Calu3 (cell line): ENCODE measurements around the gene MAP3K20. TPM values are rescaled to one million over a fixed set of nuclear protein-coding genes. Genes with fewer than 3 reads are reported as not detected.

Experiments used
- BruUV-seq: library from RNA; stranded (reverse); fragments of 400-500 nt; replicated peaks from 2 replicates; lab custom pipeline; 2021; lab: Mats Ljungman, UMichigan
- CTCF ChIA-PET: fragments of 300-600 bp; sonication (Branson Sonifier 250); formaldehyde crosslinking; loops from one replicate; lab custom pipeline; 2022; ENCODE audit warnings: antibody characterized with exemption; lab: Charles Lee
- DNase-seq: peaks from one replicate; pipeline ENCODE4 v3.0.0; 2022
- H3K27ac Mint-ChIP-seq: one replicate; pipeline ENCODE4 v1.8.0; 2022; ENCODE audit warnings: mixed read lengths; ENCODE audit not compliant: unreplicated experiment
- H3K27me3 Mint-ChIP-seq: one replicate; pipeline ENCODE4 v1.8.0; 2022; ENCODE audit warnings: mixed read lengths; ENCODE audit not compliant: unreplicated experiment
- H3K36me3 Mint-ChIP-seq: one replicate; pipeline ENCODE4 v1.8.0; 2022; ENCODE audit warnings: mild to moderate bottlenecking, moderate library complexity, mixed read lengths; ENCODE audit not compliant: insufficient read depth, unreplicated experiment
- H3K4me1 Mint-ChIP-seq: one replicate; pipeline ENCODE4 v1.8.0; 2022; ENCODE audit warnings: mild to moderate bottlenecking, low read depth, mixed read lengths; ENCODE audit not compliant: unreplicated experiment
- H3K4me3 Mint-ChIP-seq: one replicate; pipeline ENCODE4 v1.8.0; 2022; ENCODE audit warnings: mild to moderate bottlenecking, low read depth, moderate library complexity, mixed read lengths; ENCODE audit not compliant: unreplicated experiment
- H3K9me3 Mint-ChIP-seq: one replicate; pipeline ENCODE4 v1.8.0; 2022; ENCODE audit warnings: low read depth, mixed read lengths; ENCODE audit not compliant: unreplicated experiment
- intact Hi-C: fragments of 100-400 bp; cut with micrococcal nuclease; formaldehyde crosslinking; loops from one replicate; pipeline ENCODE4 v1.10.0; 2022; ENCODE audit not compliant: unreplicated experiment
- total RNA-seq: library from RNA; stranded (reverse); gene quantifications from 2 replicates; pipeline ENCODE4 v1.2.3, GENCODE V29; 2022
- TF ChIP-seq, protein P1 (sequence below): fragments of 200-600 bp; IDR thresholded peaks from one replicate; pipeline ENCODE4 v1.8.0; 2022; ENCODE audit warnings: antibody characterized with exemption; ENCODE audit not compliant: unreplicated experiment

MAP3K20 gene
- total RNA-seq, 1 experiment from 2014 or later: 37.0 TPM

DNA sequence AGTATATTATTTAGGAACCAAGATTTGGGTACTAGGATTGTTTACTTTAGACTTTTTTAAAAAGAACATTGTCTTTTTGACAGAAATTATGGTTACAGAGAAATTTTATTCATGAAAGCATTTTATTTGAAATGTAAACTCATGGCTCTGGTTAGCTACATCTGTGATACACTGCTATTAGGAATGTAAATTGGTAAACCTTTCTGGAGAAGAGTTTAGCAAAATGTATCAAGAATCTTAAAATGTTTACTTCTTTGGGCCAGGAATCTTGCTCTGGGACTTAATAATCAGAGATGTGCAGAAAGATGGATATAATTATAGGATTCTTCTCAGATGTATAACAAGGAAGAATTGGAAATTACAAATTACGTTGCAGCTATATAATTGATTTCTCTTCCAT is 19.7 kb downstream of the MAP3K20 start:
- Mint-ChIP-seq H3K4me3 (no peak overlapping the region), H3K27me3 (no peaks in the 10 kb centered on the region), H3K9me3 (no peaks in the 10 kb centered on the region), H3K27ac (no peak overlapping the region), H3K4me1 (peaks cover 19% of the 10 kb centered on the region), H3K36me3 (peaks cover 12% of the 10 kb centered on the region)
- DNase-seq: no peak
- BruUV-seq: no TSS peak
- intact Hi-C loops: no loop called here
- TF ChIP-seq, protein P1, sequence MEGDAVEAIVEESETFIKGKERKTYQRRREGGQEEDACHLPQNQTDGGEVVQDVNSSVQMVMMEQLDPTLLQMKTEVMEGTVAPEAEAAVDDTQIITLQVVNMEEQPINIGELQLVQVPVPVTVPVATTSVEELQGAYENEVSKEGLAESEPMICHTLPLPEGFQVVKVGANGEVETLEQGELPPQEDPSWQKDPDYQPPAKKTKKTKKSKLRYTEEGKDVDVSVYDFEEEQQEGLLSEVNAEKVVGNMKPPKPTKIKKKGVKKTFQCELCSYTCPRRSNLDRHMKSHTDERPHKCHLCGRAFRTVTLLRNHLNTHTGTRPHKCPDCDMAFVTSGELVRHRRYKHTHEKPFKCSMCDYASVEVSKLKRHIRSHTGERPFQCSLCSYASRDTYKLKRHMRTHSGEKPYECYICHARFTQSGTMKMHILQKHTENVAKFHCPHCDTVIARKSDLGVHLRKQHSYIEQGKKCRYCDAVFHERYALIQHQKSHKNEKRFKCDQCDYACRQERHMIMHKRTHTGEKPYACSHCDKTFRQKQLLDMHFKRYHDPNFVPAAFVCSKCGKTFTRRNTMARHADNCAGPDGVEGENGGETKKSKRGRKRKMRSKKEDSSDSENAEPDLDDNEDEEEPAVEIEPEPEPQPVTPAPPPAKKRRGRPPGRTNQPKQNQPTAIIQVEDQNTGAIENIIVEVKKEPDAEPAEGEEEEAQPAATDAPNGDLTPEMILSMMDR: no peak
- CTCF ChIA-PET: no interaction called here

DNA sequence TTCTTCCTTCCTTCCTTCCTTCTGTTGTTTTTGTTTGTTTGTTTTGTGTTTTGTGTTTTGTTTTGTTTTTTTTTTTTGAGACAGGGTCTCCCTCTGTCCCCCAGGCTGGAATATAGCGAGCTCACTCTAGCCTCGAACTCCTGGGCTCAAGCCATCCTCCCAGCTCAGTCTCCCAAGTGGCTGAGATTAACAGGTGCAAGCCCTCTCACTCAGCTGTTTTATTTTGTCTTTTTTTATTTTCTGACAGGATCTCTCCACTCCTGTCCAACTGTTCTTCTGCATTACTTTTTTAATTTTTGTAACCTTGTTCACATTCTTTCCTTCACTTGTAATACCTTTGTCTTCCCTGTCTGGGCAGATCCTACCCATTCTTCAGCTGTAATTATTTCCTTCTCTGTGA is 23.6 kb downstream of the MAP3K20 start:
- Mint-ChIP-seq H3K36me3 (peaks cover 4% of the 10 kb centered on the region), H3K27me3 (no peaks in the 10 kb centered on the region), H3K4me3 (no peak overlapping the region), H3K9me3 (no peaks in the 10 kb centered on the region), H3K27ac (peak overlapping the region; percentile 8), H3K4me1 (peaks cover 12% of the 10 kb centered on the region)
- BruUV-seq: no TSS peak
- DNase-seq: no peak
- CTCF ChIA-PET: interaction anchor here (0.6 kb wide), 1 partner anchor 1176 kb away, joined by 3 read pairs; no protein-coding TSS in a partner anchor
- TF ChIP-seq, protein P1: no peak
- intact Hi-C loops: no loop called here

DNA sequence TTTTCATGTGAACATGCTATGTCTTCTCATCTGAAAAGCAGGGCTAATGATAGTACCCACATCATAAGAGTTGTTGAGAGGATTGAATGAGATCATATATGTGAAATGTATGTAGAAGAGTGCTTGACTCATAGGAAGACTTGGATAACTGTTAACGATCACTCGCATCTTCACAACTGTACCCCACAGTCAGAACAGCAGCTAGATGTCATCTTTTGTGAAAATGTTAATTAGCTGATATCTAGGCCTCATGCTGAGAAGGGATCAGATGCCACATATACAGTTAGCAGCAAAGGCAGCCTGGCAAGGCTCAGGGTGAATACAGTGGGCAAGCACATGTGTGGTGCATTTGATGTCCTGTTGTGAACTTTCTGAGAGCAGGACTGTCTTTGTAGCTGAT is 24.2 kb downstream of the MAP3K20 start:
- TF ChIP-seq, protein P1: no peak
- Mint-ChIP-seq H3K27me3 (no peaks in the 10 kb centered on the region), H3K27ac (peak overlapping the region; percentile 8), H3K4me3 (no peak overlapping the region), H3K36me3 (no peaks in the 10 kb centered on the region), H3K4me1 (peaks cover 12% of the 10 kb centered on the region), H3K9me3 (no peaks in the 10 kb centered on the region)
- no TSS peak for BruUV-seq
- CTCF ChIA-PET: interaction anchor here (0.6 kb wide), 1 partner anchor 1176 kb away, joined by 3 read pairs; no protein-coding TSS in a partner anchor
- no peak for DNase-seq
- intact Hi-C loops: no loop called here

DNA sequence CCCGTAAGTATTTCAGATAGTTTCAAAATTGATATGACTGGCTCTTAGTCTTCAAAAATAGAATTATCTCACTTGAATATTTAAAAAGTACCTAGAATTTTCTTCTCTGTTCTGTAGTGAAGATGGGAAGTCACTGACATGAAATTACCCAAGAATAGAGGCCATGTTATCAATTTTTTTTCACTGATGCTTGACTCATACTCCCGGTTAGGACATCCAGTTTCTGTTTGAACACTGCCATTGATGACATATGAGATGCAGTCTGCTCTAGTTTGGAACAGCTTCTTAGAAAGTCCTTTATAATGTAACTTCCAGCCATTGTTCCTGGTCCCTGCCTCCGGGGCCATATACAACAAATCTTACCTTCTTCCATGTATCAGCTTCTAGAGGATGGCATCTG is 26.0 kb downstream of the MAP3K20 start:
- CTCF ChIA-PET: no interaction called here
- H3K36me3 Mint-ChIP-seq: no peaks in the 10 kb centered on the region
- intact Hi-C loops: no loop called here
- no peak for DNase-seq
- H3K27me3 Mint-ChIP-seq: no peaks in the 10 kb centered on the region
- TF ChIP-seq, protein P1: no peak
- no peaks in the 10 kb centered on the region for H3K9me3 Mint-ChIP-seq
- H3K4me1 Mint-ChIP-seq: peaks cover 25% of the 10 kb centered on the region
- no peak overlapping the region for H3K4me3 Mint-ChIP-seq
- no TSS peak for BruUV-seq
- no peak overlapping the region for H3K27ac Mint-ChIP-seq
